GM18861 (cell line): ENCODE measurements around the gene NFIA.

ENCODE experiments used
- ATAC-seq: cut with Tn5 transposase; IDR thresholded peaks from one replicate; pipeline ENCODE4 v1.9.1; 2021; ENCODE audit not compliant: unreplicated experiment

Gene NFIA

GRCh38 chr1:61386770-61387169 is 304.4 kb downstream of the NFIA start:
- no peak for ATAC-seq

- ATAC-seq = no peak
These were observed 305.5 kb downstream of the NFIA start for GRCh38 chr1:61387829-61388228.

GRCh38 chr1:61388566-61388965 is 306.2 kb downstream of the NFIA start:
- ATAC-seq = no peak

- no peak for ATAC-seq
These were observed 307.0 kb downstream of the NFIA start for GRCh38 chr1:61389194-61389925.

GRCh38 chr1:61389926-61390845 is 307.8 kb downstream of the NFIA start:
- no peak for ATAC-seq

GRCh38 chr1:61391730-61392129 is 309.4 kb downstream of the NFIA start:
- no peak for ATAC-seq

- no peak for ATAC-seq
These were observed 310.3 kb downstream of the NFIA start for GRCh38 chr1:61392409-61393242.

- ATAC-seq = no peak
These were observed 311.2 kb downstream of the NFIA start for GRCh38 chr1:61393575-61393974.

GRCh38 chr1:61395146-61395800 is 312.9 kb downstream of the NFIA start:
- no peak for ATAC-seq

- no peak for ATAC-seq
These were observed 315.1 kb downstream of the NFIA start for GRCh38 chr1:61397495-61397894.

- no peak for ATAC-seq
These were observed 315.6 kb downstream of the NFIA start for GRCh38 chr1:61397935-61398334.

GRCh38 chr1:61399199-61399598 is 316.8 kb downstream of the NFIA start:
- no peak for ATAC-seq

GRCh38 chr1:61400131-61400770 is 317.9 kb downstream of the NFIA start:
- ATAC-seq = no peak

- ATAC-seq = no peak
These were observed 318.6 kb downstream of the NFIA start for GRCh38 chr1:61400997-61401396.

GRCh38 chr1:61403679-61404596 is 321.6 kb downstream of the NFIA start:
- ATAC-seq = no peak

- no peak for ATAC-seq
These were observed 322.4 kb downstream of the NFIA start for GRCh38 chr1:61404597-61405376.

GRCh38 chr1:61406467-61406866 is 324.1 kb downstream of the NFIA start:
- no peak for ATAC-seq

GRCh38 chr1:61412601-61413000 is 330.2 kb downstream of the NFIA start:
- ATAC-seq = no peak
